ENCODE results near the gene BLACAT1. TPM values are rescaled to one million over a fixed set of nuclear protein-coding genes. Genes with fewer than 3 reads are reported as not detected.
A peak's percentile ranks its signal among the peaks of the same experiment; 100 is the strongest.

The BLACAT1 gene
- total and polyA plus RNA-seq, 2 of the 8 experiments (the other 6 are each of a cell fraction or from before 2014, with no cell fraction given): 3.5 to 10.5 TPM

- H3K9ac ChIP-seq (replicated peaks in 1 of 4; ENCODE audit: extremely low read depth in 1 of 4, low read depth in 3 of 4, low read length in 3 of 4): peak overlapping the region in 1 of 4 experiments; percentile 0; a peak in 1 of 7 replicates
- peak overlapping the region; percentile 70 for H2AK5ac ChIP-seq (ENCODE audit: low read depth, low read length)
- DNase-seq (ENCODE audit: low read depth in 1 of 2, low spot score in 2 of 2) (peak in 1 of 2 experiments; percentile 85), FAIRE-seq (peak; percentile 84)
- peak overlapping the region; percentile 74 to 80 for H3K4me2 ChIP-seq (ENCODE audit: insufficient read depth in 1 of 2, low read depth in 2 of 2, low read length in 2 of 2)
- peak overlapping the region; percentile 66 for H2BK20ac ChIP-seq (ENCODE audit: low read length)
- H3K4me1 ChIP-seq (replicated peaks in 1 of 4; ENCODE audit: control insufficient read depth in 3 of 4, insufficient read depth in 4 of 4, low read length in 3 of 4): peaks cover 49 to 86% (median 69%) of the 10 kb centered on the region in 4 experiments
- peak overlapping the region; percentile 51 for H3K4ac ChIP-seq (replicated peaks; ENCODE audit: insufficient read length, low read depth, low read length)
- WGBS, 2 experiments (ENCODE audit: extremely low coverage in 1 of 2, insufficient coverage in 1 of 2, insufficient read length in 1 of 2, insufficient replicate concordance in 2 of 2, low coverage in 1 of 2, low lambda C conversion rate in 2 of 2, missing lambda C conversion rate in 1 of 2): 12% methylated on average over 18 of the region's 19 CpGs; no CpG with 5 or more reads in 1 of the 2 experiments
- no peak overlapping the region for H2AFZ ChIP-seq (ENCODE audit: low read length)
- no peak overlapping the region for H3K14ac ChIP-seq (ENCODE audit: insufficient read length)
- POLR2A ChIA-PET (ENCODE audit: partially characterized antibody): interaction anchor here (0.8 to 13.3 kb wide), 15 partner anchors 8 to 221 kb away, joined by 3 to 220 read pairs (median 4); partner anchors contain the start of genes BLACAT1 and CDK18
- H3K79me1 ChIP-seq (ENCODE audit: low read depth, low read length): peaks cover 1% of the 10 kb centered on the region; the same call in 1 of the 2 replicates
- H2BK15ac ChIP-seq (ENCODE audit: low read length): peak overlapping the region; percentile 88; the same call in 1 of the 2 replicates
- no peak overlapping the region for H4K5ac ChIP-seq (ENCODE audit: insufficient read length, low read depth, low read length)
- H3K4me3 ChIP-seq (ENCODE audit: extremely low read depth in 1 of 4, insufficient read depth in 2 of 4, low read depth in 3 of 4, low read length in 4 of 4): peak overlapping the region in 3 of 4 experiments; percentile 23 to 52 (median 30); a peak in 7 of 8 replicates
- H4K91ac ChIP-seq (replicated peaks; ENCODE audit: insufficient read length, low read length): peak overlapping the region; percentile 45
- peak overlapping the region; percentile 54; the same call in 1 of the 2 replicates for H2BK5ac ChIP-seq (ENCODE audit: low read depth, low read length)
- peaks cover 7% of the 10 kb centered on the region; the same call in 1 of the 2 replicates for H3K23me2 ChIP-seq (ENCODE audit: low read depth, low read length)
- no peaks in the 10 kb centered on the region for H3K79me2 ChIP-seq (ENCODE audit: control insufficient read depth in 1 of 2, insufficient read depth in 2 of 2, low read length in 2 of 2)
- H3K27ac ChIP-seq (ENCODE audit: low read depth, low read length): no peak overlapping the region
- H4K20me1 ChIP-seq (replicated peaks in 1 of 2; ENCODE audit: control insufficient read depth in 1 of 2, insufficient read depth in 2 of 2, low read length in 2 of 2): peaks cover 4 to 8% of the 10 kb centered on the region in 2 experiments
- peaks cover 0 to 5% (median 1%) of the 10 kb centered on the region in 4 experiments; a peak in 2 of 7 replicates for H3K27me3 ChIP-seq (replicated peaks in 1 of 4; ENCODE audit: control insufficient read depth in 3 of 4, extremely low read depth in 1 of 4, insufficient read depth in 3 of 4, low read length in 3 of 4)
- no peak overlapping the region for H3K23ac ChIP-seq (ENCODE audit: insufficient read length)
- H2BK120ac ChIP-seq (replicated peaks; ENCODE audit: low read depth, low read length): peak overlapping the region; percentile 16
- H3K18ac ChIP-seq (ENCODE audit: extremely low read depth, low read length): peak overlapping the region; percentile 82
- H3K9me3 ChIP-seq (ENCODE audit: insufficient read depth in 2 of 2, low read depth in 1 of 2, low read length in 1 of 2): no peaks in the 10 kb centered on the region
- H2BK12ac ChIP-seq (ENCODE audit: low read depth, low read length): peak overlapping the region; percentile 10
- peaks cover 0 to 3% (median 0%) of the 10 kb centered on the region in 4 experiments; a peak in 2 of 8 replicates for H3K36me3 ChIP-seq (ENCODE audit: control insufficient read depth in 2 of 4, insufficient read depth in 4 of 4, low read length in 3 of 4)
- no peak overlapping the region for H3K56ac ChIP-seq (replicated peaks; ENCODE audit: insufficient read length, low read depth, low read length)
- CTCF ChIA-PET (ENCODE audit: partially characterized antibody): interaction anchor here (0.7 to 30.2 kb wide), 12 partner anchors 5 to 292 kb away, joined by 3 to 767 read pairs (median 8); partner anchors contain the start of genes BLACAT1 and LEMD1
- H4K8ac ChIP-seq (ENCODE audit: extremely low read depth, insufficient read depth, low read length): no peak overlapping the region
- no peak for TF ChIP-seq FOSL1 (IDR thresholded peaks at IDR 0.05; ENCODE audit: insufficient read depth, low read depth, low read length)
- no peak for TF ChIP-seq EZH2 (IDR thresholded peaks at IDR 0.05; ENCODE audit: low read depth, low read length, severe bottlenecking)
- no peak for TF ChIP-seq PHF8 (conservative IDR thresholded peaks at IDR 0.05; ENCODE audit: low read depth, low read length)
- no peak for TF ChIP-seq SIX5 (IDR thresholded peaks at IDR 0.05; ENCODE audit: low read depth, low read length)
- TF ChIP-seq ZNF274 (IDR thresholded peaks at IDR 0.05; ENCODE audit: borderline replicate concordance, extremely low read depth, low read length): no peak
- TF ChIP-seq RBBP5 (IDR thresholded peaks at IDR 0.05; ENCODE audit: borderline replicate concordance, low read depth, low read length): 0 out of 2 replicates have a peak, but pooled peaks have one; percentile 20
- no peak for TF ChIP-seq CBX5 (IDR thresholded peaks at IDR 0.05; ENCODE audit: low read depth, low read length)
- TF ChIP-seq JUND (IDR thresholded peaks at IDR 0.05; ENCODE audit: low read length): 0 out of 2 replicates have a peak, but pooled peaks have one; percentile 8
- TF ChIP-seq NRF1 (IDR thresholded peaks at IDR 0.05; ENCODE audit: low read depth, low read length): no peak
- no peak for TF ChIP-seq SRF (IDR thresholded peaks at IDR 0.05; ENCODE audit: low read depth, low read length)
Observed at GRCh38 chr1:205447457-205448341, 8.1 kb downstream of the BLACAT1 start.
